Chondrocyte (in vitro differentiated cells): ENCODE results near the gene CLCN1. TPM values are rescaled to one million over a fixed set of nuclear protein-coding genes. Genes with fewer than 3 reads are reported as not detected.

Experiments used
- DNase-seq: peaks from one replicate; pipeline ENCODE4 v3.0.0; 2021; ENCODE audit warnings: mixed read lengths, low spot score
- H3K27ac Mint-ChIP-seq: one replicate; pipeline ENCODE4 v1.8.0; 2021; ENCODE audit warnings: mild to moderate bottlenecking, moderate library complexity, mixed read lengths; ENCODE audit not compliant: unreplicated experiment
- H3K27me3 Mint-ChIP-seq: 2 replicates; pipeline ENCODE4 v1.8.0; 2021; ENCODE audit warnings: low read depth, mixed read lengths
- H3K36me3 Mint-ChIP-seq: 2 replicates; pipeline ENCODE4 v1.8.0; 2021; ENCODE audit warnings: low read depth, mixed read lengths
- H3K4me1 Mint-ChIP-seq: 2 replicates; pipeline ENCODE4 v1.8.0; 2021; ENCODE audit warnings: low read depth, mild to moderate bottlenecking, mixed read lengths
- H3K4me3 Mint-ChIP-seq: one replicate; pipeline ENCODE4 v1.8.0; 2021; ENCODE audit warnings: mild to moderate bottlenecking, moderate library complexity, mixed read lengths; ENCODE audit not compliant: unreplicated experiment
- H3K9me3 Mint-ChIP-seq: 2 replicates; pipeline ENCODE4 v1.8.0; 2021; ENCODE audit warnings: low read depth, mixed read lengths
- CTCF ChIP-seq: fragments of 200-600 bp; sonication (generic); IDR thresholded peaks from 2 replicates; pipeline ENCODE4 v1.5.0; 2021; ENCODE audit warnings: antibody characterized with exemption, mild to moderate bottlenecking, moderate library complexity
- total RNA-seq: library from RNA; stranded (reverse); gene quantifications from 3 replicates; pipeline ENCODE4 v1.2.1, GENCODE V29; 2021

Gene CLCN1
- total RNA-seq, 1 donor from 2014 or later = not detected

GRCh38 chr7:143280160-143280559 is 35.8 kb upstream of the CLCN1 start:
- H3K4me1 Mint-ChIP-seq = peaks cover 12% of the 10 kb centered on the region
- no peak for TF ChIP-seq CTCF
- no peak for DNase-seq
- H3K9me3 Mint-ChIP-seq = no peaks in the 10 kb centered on the region
- H3K27me3 Mint-ChIP-seq = no peaks in the 10 kb centered on the region
- H3K4me3 Mint-ChIP-seq = no peak overlapping the region
- H3K27ac Mint-ChIP-seq = no peak overlapping the region
- H3K36me3 Mint-ChIP-seq = no peaks in the 10 kb centered on the region

GRCh38 chr7:143280566-143280965 is 35.3 kb upstream of the CLCN1 start:
- Mint-ChIP-seq H3K4me1 (peaks cover 16% of the 10 kb centered on the region), H3K4me3 (no peak overlapping the region), H3K27ac (no peak overlapping the region), H3K9me3 (no peaks in the 10 kb centered on the region), H3K27me3 (no peaks in the 10 kb centered on the region), H3K36me3 (no peaks in the 10 kb centered on the region)
- no peak for DNase-seq
- no peak for TF ChIP-seq CTCF

- H3K9me3 Mint-ChIP-seq = no peaks in the 10 kb centered on the region
- H3K4me3 Mint-ChIP-seq = no peak overlapping the region
- H3K36me3 Mint-ChIP-seq = no peaks in the 10 kb centered on the region
- H3K4me1 Mint-ChIP-seq = peaks cover 17% of the 10 kb centered on the region
- no peaks in the 10 kb centered on the region for H3K27me3 Mint-ChIP-seq
- H3K27ac Mint-ChIP-seq = no peak overlapping the region
- TF ChIP-seq CTCF = no peak
- no peak for DNase-seq
Measured at GRCh38 chr7:143281529-143281928, 34.4 kb upstream of the CLCN1 start.

- Mint-ChIP-seq H3K27me3 (no peaks in the 10 kb centered on the region), H3K4me1 (peaks cover 17% of the 10 kb centered on the region), H3K27ac (no peak overlapping the region), H3K9me3 (no peaks in the 10 kb centered on the region), H3K36me3 (no peaks in the 10 kb centered on the region), H3K4me3 (no peak overlapping the region)
- no peak for TF ChIP-seq CTCF
- no peak for DNase-seq
Measured at GRCh38 chr7:143282124-143282523, 33.8 kb upstream of the CLCN1 start.

GRCh38 chr7:143283381-143283780 is 32.5 kb upstream of the CLCN1 start:
- no peaks in the 10 kb centered on the region for H3K9me3 Mint-ChIP-seq
- DNase-seq = no peak
- H3K36me3 Mint-ChIP-seq = no peaks in the 10 kb centered on the region
- H3K27ac Mint-ChIP-seq = no peak overlapping the region
- no peak for TF ChIP-seq CTCF
- H3K4me3 Mint-ChIP-seq = no peak overlapping the region
- H3K4me1 Mint-ChIP-seq = peaks cover 23% of the 10 kb centered on the region
- H3K27me3 Mint-ChIP-seq = no peaks in the 10 kb centered on the region
